Activated CD8-positive, alpha-beta memory T cell treated with anti-CD3 and anti-CD28 coated beads, Interleukin-2, amount 50 U/mL, for 4 hours (primary cell): Measurements from ENCODE around the gene KRTAP5-10.
"Not testable (repeated sequence)": the region's sequence is repeated elsewhere in the genome, so short reads cannot be mapped to it uniquely, and the experiment has no call there.

Source experiments
- DNase-seq: peaks from one replicate; pipeline ENCODE4 v3.0.0-alpha.2; 2020

The KRTAP5-10 gene

DNA sequence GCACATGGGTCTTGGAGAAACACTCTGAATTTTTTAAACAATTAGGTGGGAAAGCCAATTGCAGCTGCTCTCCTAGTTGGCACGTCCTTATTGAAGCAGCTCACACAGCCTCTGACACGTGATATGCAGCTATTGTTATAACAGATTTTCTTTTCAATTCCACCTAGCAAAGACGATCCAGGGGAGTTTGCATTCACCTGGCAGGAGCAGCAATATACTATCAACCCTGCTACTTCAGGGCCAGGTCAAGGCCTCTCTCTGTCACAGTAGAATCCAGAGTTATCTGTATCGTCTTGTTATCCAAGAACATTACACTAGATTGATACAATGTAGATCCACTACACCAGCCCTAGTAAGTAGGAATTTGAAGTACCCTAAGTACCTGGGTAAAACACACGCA, 9.1 kb downstream of the KRTAP5-10 start:
- no peak for DNase-seq

DNA sequence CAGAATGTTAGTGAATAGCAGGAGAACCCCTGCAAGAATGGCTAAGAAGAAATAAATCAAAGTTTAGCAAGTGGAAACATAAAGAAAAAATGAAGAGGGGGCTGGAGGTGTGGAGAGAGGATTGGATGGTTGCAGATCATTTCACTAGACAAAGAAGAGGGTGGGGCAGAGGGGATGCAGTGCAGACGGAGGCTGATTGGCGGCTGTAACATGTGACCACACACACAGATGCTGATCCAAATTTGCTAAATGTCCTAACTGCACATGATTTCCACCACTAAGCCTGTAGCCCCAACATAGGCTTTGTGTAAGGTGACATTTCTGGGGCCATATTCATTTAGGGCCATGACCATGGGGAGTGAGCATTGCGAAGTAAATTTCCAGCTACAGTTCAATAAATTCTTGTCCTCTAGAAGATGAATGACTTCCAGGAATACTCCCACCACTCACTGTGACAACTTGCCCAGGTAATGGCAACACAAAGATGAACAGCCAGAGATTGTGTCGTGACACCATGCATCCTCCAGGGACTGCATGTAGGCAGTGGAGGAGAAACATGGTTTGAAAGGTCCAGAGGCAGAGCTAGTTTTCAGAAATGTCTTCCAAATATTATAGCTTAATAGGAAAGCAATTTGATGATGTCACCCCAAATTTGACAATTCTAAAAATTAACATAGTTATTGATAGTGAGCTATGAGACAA, 10.5 kb downstream of the KRTAP5-10 start:
- no peak for DNase-seq

DNA sequence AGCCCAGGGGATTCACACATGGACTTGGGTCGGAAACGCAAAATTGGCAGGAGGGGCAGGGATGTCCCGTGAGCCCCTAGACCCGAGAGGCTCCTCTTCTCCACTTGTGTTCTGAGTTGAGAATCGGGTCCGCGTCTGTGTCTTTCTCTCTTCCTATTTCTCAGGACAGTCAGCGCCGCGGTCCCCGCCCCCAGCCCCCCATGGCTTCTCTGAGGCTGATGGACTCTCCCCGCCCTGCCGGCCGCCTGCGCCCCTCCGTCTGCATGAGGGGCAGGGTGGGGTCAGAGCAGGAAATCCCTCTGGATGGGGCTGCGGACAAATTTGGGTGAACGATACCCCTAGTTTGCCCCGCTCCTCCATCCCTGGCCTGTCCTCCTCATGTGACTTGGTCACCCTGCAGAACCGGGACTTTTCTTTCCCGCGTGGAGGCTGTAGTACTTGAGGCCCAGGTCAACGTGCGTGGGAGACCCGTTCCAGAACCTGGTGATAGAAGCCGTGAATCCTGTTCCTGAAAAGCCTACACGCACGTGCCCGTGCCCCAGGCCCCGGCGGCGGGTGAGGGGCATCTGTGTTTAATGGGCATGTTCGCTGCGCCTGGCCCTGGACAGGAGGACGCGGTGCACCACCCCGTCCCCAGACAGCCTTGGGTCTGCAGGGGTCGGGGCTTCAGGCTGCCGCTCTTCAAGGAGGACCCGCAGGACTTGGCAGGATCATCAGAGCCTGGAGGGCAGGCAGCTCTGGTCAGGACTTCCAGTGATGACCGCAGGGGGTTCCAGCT, 11.5 kb downstream of the KRTAP5-10 start:
- DNase-seq, result not testable (repeated sequence)

DNA sequence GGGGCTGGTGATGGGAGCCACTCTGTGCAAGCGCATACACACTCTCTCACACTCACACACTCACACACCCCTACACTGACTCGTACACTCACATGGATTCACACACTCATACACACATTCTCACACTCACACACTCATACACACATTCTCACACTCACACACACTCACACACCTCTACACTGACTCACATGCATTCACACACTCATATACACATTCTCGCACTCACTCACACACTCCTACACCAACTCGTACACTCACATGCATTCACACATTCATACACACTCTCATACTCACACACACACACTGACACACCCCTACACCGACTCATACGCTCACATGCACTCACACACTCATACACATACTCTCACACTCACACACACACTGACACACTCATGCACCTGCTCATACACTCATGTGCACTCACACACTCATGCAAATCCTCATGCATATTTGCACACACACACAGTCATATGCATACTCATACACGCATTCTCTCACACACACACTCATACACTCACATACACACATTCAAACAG, 12.2 kb downstream of the KRTAP5-10 start:
- no peak for DNase-seq

DNA sequence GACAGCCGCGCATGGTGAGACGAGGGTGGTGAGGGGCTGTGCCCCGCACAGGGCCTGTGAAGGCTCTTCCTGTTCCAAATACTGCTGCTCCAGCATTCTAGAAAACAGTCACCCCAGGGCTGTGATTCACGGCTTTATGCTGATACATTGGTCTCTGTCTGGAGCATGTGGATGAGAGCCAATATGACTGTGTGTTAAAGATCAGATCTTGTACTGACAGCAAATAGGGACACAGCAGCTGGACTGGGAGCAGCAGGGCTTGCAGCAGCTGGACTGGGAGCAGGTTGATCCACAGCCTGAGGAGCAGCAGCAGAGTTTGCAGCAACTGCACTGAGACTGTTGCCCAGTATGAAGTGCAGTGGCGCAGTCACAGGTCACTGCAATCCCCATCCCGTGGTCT, 14.2 kb downstream of the KRTAP5-10 start:
- not testable (repeated sequence) for DNase-seq

GRCh38 chr11:71580057-71581003, 15.0 kb downstream of the KRTAP5-10 start:
- no peak for DNase-seq

GRCh38 chr11:71581826-71582225, 16.5 kb downstream of the KRTAP5-10 start:
- DNase-seq, result no peak

DNA sequence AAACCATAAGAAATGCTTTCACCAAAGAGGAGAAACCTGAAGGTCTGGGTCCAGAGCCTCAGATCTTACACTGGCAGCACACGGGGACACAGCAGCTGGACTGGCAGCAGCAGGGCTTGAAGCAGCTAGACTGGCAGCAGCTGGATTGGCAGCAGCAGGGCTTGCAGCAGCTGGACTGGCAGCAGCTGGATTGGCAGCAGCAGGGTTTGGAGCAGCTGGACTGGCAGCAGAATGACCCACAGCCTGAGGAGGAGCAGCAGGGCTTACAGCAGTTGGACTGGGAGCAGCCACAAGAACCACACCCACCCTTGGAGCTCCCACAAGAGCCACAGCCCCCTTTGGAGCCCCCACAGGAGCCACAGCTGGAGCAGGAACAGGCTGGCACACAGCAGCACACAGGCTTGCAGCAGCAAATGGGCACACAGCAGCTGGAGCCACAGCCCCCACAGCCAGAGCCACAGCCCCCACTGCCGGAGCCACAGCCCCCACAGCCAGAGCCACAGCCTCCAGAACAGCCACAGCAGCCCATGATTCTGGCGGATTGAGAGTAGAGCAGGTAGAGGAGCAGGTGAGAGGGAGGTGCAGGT, 17.0 kb downstream of the KRTAP5-10 start, which contains the start of gene KRTAP5-11:
TSS of gene KRTAP5-11 (minus strand) at position 567 of the 587 bp plus-strand sequence. CDS start at position 529, 38 bp downstream.
- DNase-seq, result no peak

DNA sequence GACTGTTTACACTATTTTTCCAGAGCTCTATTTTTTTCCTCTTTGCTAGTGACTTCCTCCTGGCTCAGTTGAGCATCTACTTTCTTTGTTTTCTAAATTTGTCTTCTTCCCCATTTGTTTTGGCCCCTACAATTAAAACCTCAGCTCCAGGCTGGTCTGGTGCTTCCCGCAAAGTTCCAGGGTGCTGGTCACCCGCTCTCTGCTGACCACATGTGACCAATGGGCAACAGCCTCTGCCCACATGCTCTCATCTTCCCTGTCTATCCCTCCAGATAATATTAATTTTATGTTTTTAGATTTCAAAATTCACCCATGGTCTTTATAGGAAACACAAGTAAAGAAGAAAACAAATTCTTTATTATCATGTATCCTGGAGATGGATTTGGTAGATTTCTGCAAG, 17.6 kb downstream of the KRTAP5-10 start:
- DNase-seq, result not testable (repeated sequence)

GRCh38 chr11:71585673-71586072, 20.3 kb downstream of the KRTAP5-10 start:
- not testable (repeated sequence) for DNase-seq

DNA sequence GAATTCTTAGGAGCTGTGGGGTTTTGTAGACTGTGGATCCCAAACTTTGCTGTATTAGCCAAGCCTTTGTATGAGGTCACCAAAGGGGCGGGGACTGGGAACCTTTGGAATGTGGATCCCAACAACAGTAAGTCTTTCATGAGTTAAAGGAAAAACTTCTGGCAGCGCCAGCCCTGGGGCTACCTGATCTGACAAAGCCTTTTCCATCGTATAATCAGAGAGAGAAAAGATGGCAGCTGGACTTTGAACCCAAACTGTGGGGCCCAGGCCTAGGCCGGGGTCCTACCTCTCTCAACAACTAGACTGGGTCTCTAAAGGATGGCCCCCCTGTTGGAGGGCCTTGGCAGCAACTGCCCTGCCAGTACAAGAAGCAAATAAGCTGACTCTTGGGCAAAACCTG, 23.0 kb downstream of the KRTAP5-10 start:
- not testable (repeated sequence) for DNase-seq

DNA sequence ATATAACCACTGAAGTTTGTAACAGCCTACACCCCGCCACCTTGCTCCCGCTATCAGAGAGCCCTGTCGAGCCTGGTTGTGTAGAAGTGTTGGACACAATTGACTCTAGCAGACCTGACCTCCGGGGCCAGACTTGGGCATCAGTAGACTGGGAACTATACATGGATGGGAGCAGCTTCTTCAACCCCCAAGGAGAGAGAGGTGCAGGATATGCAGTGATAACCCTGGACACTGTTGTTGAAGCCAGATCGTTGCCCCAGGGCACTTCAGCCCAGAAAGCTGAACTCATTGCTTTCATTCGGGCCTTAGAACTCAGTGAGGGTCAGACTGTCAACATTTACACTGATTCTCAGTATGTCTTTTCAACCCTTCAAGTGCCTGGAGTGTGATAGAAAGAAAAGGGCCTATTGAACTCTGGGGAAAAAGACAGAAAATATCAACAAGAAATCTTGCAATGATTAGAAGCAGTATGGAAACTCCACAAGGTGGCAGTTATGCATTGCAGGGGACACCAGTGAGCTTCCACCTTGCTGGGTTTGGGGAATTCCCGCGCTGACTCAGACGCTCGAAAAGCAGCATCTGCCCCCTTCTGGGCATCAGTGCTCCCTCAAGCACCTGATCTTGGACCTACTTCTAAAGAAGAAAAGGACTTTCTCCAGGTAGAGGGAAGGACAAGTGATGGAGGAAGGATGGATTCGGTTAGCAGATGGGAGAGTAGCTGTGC, 23.6 kb downstream of the KRTAP5-10 start:
- peak; percentile 28 for DNase-seq

GRCh38 chr11:71589546-71589920, 24.2 kb downstream of the KRTAP5-10 start:
- not testable (repeated sequence) for DNase-seq

- DNase-seq, result not testable (repeated sequence)
Observed at GRCh38 chr11:71603221-71603620, 37.9 kb downstream of the KRTAP5-10 start.

GRCh38 chr11:71604798-71605488, 39.6 kb downstream of the KRTAP5-10 start:
- not testable (repeated sequence) for DNase-seq

DNA sequence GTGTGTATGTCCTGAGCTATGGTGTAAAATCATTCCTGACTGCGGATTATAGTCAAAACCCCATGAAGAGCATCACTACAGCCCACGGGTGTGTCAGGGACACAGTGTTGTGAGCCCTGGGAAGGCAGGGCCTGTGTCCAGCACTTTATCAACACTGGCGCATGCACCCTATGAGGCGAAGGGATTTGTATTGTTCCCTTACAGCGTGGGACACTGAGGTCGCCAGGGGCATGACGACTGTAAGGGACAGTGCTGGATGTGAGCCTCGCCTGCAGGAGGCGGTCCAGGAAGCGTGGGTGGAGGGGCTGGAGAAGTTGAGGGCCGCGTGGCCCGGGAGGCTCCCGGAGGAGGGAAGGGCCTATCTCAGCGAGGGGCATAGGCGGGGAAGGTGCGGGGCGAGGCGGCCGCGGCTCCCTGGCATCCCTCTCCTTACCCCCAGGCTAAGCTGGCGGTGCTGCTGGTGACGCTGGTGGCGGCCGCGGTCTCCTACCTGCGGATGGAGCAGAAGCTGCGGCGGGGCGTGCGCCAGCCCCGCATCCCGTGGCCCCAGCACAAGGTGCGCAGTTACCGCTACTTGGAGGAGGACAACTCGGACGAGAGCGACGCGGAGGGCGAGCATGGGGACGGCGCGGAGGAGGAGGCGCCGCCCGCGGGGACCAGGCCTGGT, 41.6 kb downstream of the KRTAP5-10 start:
- DNase-seq, result not testable (repeated sequence)

DNA sequence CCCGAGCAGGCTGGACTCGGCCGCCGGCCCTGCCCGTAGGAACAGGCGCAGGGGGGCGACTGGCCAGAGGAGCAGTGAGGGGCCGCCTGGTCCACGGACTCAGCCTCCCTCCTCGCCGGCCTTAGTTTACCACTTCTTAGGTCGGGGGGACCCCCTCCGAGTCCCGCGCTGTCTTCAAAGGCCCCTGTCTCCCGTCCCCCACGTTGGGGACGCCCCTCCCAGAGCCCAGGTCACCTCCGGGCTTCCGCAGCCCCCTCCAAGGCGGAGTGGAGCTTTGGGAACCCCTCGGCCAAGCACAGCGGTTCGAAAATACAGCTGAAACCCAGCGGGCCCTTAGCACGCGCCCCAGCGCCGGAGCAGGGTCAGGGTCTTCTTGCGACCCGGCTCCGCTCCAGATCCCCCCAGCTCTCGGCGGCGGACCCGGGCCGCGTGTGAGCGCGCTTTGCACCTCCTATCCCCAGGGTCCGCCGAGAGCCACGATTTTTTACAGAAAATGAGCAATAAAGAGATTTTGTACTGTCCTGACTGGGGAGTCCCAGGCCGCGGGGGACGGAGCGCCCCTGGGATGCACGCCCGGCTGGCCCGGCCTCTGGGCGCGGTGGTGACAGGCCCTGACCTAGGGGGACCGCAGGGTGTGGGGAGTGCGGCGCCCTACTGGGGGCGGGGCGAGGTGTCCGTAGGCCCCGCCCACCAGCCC, 42.3 kb downstream of the KRTAP5-10 start:
- not testable (repeated sequence) for DNase-seq

GRCh38 chr11:71608272-71608671, 42.9 kb downstream of the KRTAP5-10 start:
- DNase-seq, result not testable (repeated sequence)

GRCh38 chr11:71611218-71611910, 46.0 kb downstream of the KRTAP5-10 start:
- not testable (repeated sequence) for DNase-seq
